Astrocyte of the cerebellum (primary cell): ENCODE results near the gene SIPA1L3.

Experiments
- DNase-seq: peaks from one replicate; pipeline ENCODE4 v3.0.0-alpha.2; 2011; ENCODE audit warnings: low read depth
- H3K4me3 ChIP-seq: 2 replicates; pipeline ENCODE4 v1.5.1; 2011; ENCODE audit warnings: mild to moderate bottlenecking, low read depth, low read length, moderate library complexity
- CTCF ChIP-seq: IDR thresholded peaks from 2 replicates; pipeline ENCODE4 v1.5.1; 2012; ENCODE audit warnings: low read length, low read depth, moderate library complexity, mild to moderate bottlenecking; ENCODE audit errors: missing control alignments
- in situ Hi-C: cut with HindIII; loops from 2 replicates; pipeline ENCODE4 v1.10.0; 2017; ENCODE audit warnings: low sequenced_read_pairs

SIPA1L3 gene

GRCh38 chr19:38105574-38105973, 198.6 kb downstream of the SIPA1L3 start:
- TF ChIP-seq CTCF: no peak
- no peak for DNase-seq
- no peak overlapping the region for H3K4me3 ChIP-seq
- in situ Hi-C loops: no loop called here

- TF ChIP-seq CTCF: no peak
- no peak for DNase-seq
- H3K4me3 ChIP-seq: no peak overlapping the region
- in situ Hi-C loops: no loop called here
These were observed 200.1 kb downstream of the SIPA1L3 start for GRCh38 chr19:38107129-38107528.

- DNase-seq: no peak
- no peak overlapping the region for H3K4me3 ChIP-seq
- TF ChIP-seq CTCF: no peak
- in situ Hi-C loops: no loop called here
These were observed 204.9 kb downstream of the SIPA1L3 start for GRCh38 chr19:38111898-38112297.

GRCh38 chr19:38114651-38115050, 207.6 kb downstream of the SIPA1L3 start:
- no peak for DNase-seq
- no peak for TF ChIP-seq CTCF
- no peak overlapping the region for H3K4me3 ChIP-seq
- in situ Hi-C loops: no loop called here

GRCh38 chr19:38115271-38115802, 208.3 kb downstream of the SIPA1L3 start:
- no peak for TF ChIP-seq CTCF
- H3K4me3 ChIP-seq: no peak overlapping the region
- DNase-seq: no peak
- in situ Hi-C loops: no loop called here

GRCh38 chr19:38118176-38118575, 211.2 kb downstream of the SIPA1L3 start:
- in situ Hi-C loops: no loop called here
- H3K4me3 ChIP-seq: no peak overlapping the region
- no peak for DNase-seq
- TF ChIP-seq CTCF: no peak

- TF ChIP-seq CTCF: no peak
- in situ Hi-C loops: loop anchor here (10.0 kb wide), 1 partner anchor 76 kb away; no protein-coding TSS in a partner anchor
These were observed 213.5 kb downstream of the SIPA1L3 start for GRCh38 chr19:38120471-38121025.

More at GRCh38 chr19:38120471-38121025, 213.5 kb downstream of the SIPA1L3 start:
- no peak overlapping the region for H3K4me3 ChIP-seq
- DNase-seq: no peak
